ENCODE results near the gene NIPAL3.
"Not testable (repeated sequence)": the region's sequence is repeated elsewhere in the genome, so short reads cannot be mapped to it uniquely, and the experiment has no call there.

The NIPAL3 gene

DNA sequence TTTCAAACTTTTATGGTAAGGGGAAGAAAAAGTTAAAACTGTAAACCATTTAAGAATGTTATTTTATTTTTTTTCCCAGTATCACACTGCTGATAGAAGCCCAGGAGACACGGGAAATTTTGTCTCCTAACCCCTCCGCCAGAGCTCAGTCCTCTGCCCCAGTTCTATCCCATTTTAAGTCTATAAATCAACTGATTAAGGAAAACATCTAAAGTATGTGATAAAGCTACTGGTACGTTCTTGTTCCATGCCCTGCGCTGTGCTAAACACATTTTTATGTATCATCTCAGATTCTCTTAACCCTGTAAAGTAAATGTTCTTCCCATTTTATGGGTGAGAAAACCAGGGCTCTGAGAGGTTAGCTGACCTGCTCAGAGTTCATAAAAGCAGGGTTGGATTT is 34.7 kb downstream of the NIPAL3 start:
- Histone ChIP-seq H3K27ac (ENCODE audit: low read depth, low read length) (no peak overlapping the region), H3K9ac (ENCODE audit: low read length) (no peak overlapping the region), H3K9me3 (ENCODE audit: low read length) (no peaks in the 10 kb centered on the region), H3K36me3 (ENCODE audit: insufficient read depth, low read length) (peaks cover 33% of the 10 kb centered on the region), H3K4me3 (ENCODE audit: low read depth in 1 of 2, low read length in 2 of 2) (no peak overlapping the region), H3K27me3 (ENCODE audit: control insufficient read depth in 1 of 2, insufficient read depth in 2 of 2, low read length in 2 of 2) (no peaks in the 10 kb centered on the region), H3K4me1 (ENCODE audit: insufficient read depth, low read length) (no peaks in the 10 kb centered on the region)

GRCh38 chr1:24450857-24451397 is 35.3 kb downstream of the NIPAL3 start:
- Histone ChIP-seq H3K27ac (ENCODE audit: low read depth, low read length) (no peak overlapping the region), H3K4me3 (ENCODE audit: low read depth in 1 of 2, low read length in 2 of 2) (no peak overlapping the region), H3K27me3 (ENCODE audit: control insufficient read depth in 1 of 2, insufficient read depth in 2 of 2, low read length in 2 of 2) (no peaks in the 10 kb centered on the region), H3K4me1 (ENCODE audit: insufficient read depth, low read length) (no peaks in the 10 kb centered on the region), H3K9ac (ENCODE audit: low read length) (no peak overlapping the region), H3K9me3 (ENCODE audit: low read length) (no peaks in the 10 kb centered on the region), H3K36me3 (ENCODE audit: insufficient read depth, low read length) (peaks cover 33% of the 10 kb centered on the region)

GRCh38 chr1:24451746-24452145 is 36.1 kb downstream of the NIPAL3 start:
- Histone ChIP-seq H3K27ac (ENCODE audit: low read depth, low read length) (no peak overlapping the region), H3K4me1 (ENCODE audit: insufficient read depth, low read length) (no peaks in the 10 kb centered on the region), H3K27me3 (ENCODE audit: control insufficient read depth in 1 of 2, insufficient read depth in 2 of 2, low read length in 2 of 2) (no peaks in the 10 kb centered on the region), H3K36me3 (ENCODE audit: insufficient read depth, low read length) (peaks cover 29% of the 10 kb centered on the region), H3K9me3 (ENCODE audit: low read length) (no peaks in the 10 kb centered on the region), H3K4me3 (ENCODE audit: low read depth in 1 of 2, low read length in 2 of 2) (no peak overlapping the region), H3K9ac (ENCODE audit: low read length) (no peak overlapping the region)

- Histone ChIP-seq H3K4me1 (ENCODE audit: insufficient read depth, low read length) (no peaks in the 10 kb centered on the region), H3K36me3 (ENCODE audit: insufficient read depth, low read length) (peaks cover 34% of the 10 kb centered on the region), H3K27ac (ENCODE audit: low read depth, low read length) (no peak overlapping the region), H3K9me3 (ENCODE audit: low read length) (no peaks in the 10 kb centered on the region), H3K27me3 (ENCODE audit: control insufficient read depth in 1 of 2, insufficient read depth in 2 of 2, low read length in 2 of 2) (no peaks in the 10 kb centered on the region), H3K9ac (ENCODE audit: low read length) (no peak overlapping the region), H3K4me3 (ENCODE audit: low read depth in 1 of 2, low read length in 2 of 2) (no peak overlapping the region)
These were observed 37.4 kb downstream of the NIPAL3 start for GRCh38 chr1:24452922-24453485.

GRCh38 chr1:24454673-24455072 is 39.1 kb downstream of the NIPAL3 start:
- Histone ChIP-seq H3K27me3 (ENCODE audit: control insufficient read depth in 1 of 2, insufficient read depth in 2 of 2, low read length in 2 of 2) (no peaks in the 10 kb centered on the region), H3K27ac (ENCODE audit: low read depth, low read length) (no peak overlapping the region), H3K4me1 (ENCODE audit: insufficient read depth, low read length) (no peaks in the 10 kb centered on the region), H3K9ac (ENCODE audit: low read length) (no peak overlapping the region), H3K4me3 (ENCODE audit: low read depth in 1 of 2, low read length in 2 of 2) (no peak overlapping the region), H3K9me3 (ENCODE audit: low read length) (no peaks in the 10 kb centered on the region), H3K36me3 (ENCODE audit: insufficient read depth, low read length) (peaks cover 38% of the 10 kb centered on the region)

GRCh38 chr1:24455272-24455671 is 39.7 kb downstream of the NIPAL3 start:
- no peaks in the 10 kb centered on the region for H3K4me1 ChIP-seq (ENCODE audit: insufficient read depth, low read length)
- no peak overlapping the region for H3K9ac ChIP-seq (ENCODE audit: low read length)
- no peak overlapping the region for H3K4me3 ChIP-seq (ENCODE audit: low read depth in 1 of 2, low read length in 2 of 2)
- H3K27ac ChIP-seq (ENCODE audit: low read depth, low read length), result no peak overlapping the region
- no peaks in the 10 kb centered on the region for H3K27me3 ChIP-seq (ENCODE audit: control insufficient read depth in 1 of 2, insufficient read depth in 2 of 2, low read length in 2 of 2)
- H3K36me3 ChIP-seq (ENCODE audit: insufficient read depth, low read length), result peaks cover 36% of the 10 kb centered on the region
- H3K9me3 ChIP-seq (ENCODE audit: low read length), result no peaks in the 10 kb centered on the region

- no peaks in the 10 kb centered on the region for H3K27me3 ChIP-seq (ENCODE audit: control insufficient read depth in 1 of 2, insufficient read depth in 2 of 2, low read length in 2 of 2)
- peaks cover 34% of the 10 kb centered on the region for H3K36me3 ChIP-seq (ENCODE audit: insufficient read depth, low read length)
- H3K4me1 ChIP-seq (ENCODE audit: insufficient read depth, low read length), result no peaks in the 10 kb centered on the region
- H3K27ac ChIP-seq (ENCODE audit: low read depth, low read length), result no peak overlapping the region
- H3K4me3 ChIP-seq (ENCODE audit: low read depth in 1 of 2, low read length in 2 of 2), result no peak overlapping the region
- no peak overlapping the region for H3K9ac ChIP-seq (ENCODE audit: low read length)
- no peaks in the 10 kb centered on the region for H3K9me3 ChIP-seq (ENCODE audit: low read length)
These were observed 42.3 kb downstream of the NIPAL3 start for GRCh38 chr1:24457866-24458265.

GRCh38 chr1:24459551-24460266 is 44.1 kb downstream of the NIPAL3 start:
- no peak overlapping the region for H3K9ac ChIP-seq (ENCODE audit: low read length)
- H3K4me3 ChIP-seq (ENCODE audit: low read depth in 1 of 2, low read length in 2 of 2), result no peak overlapping the region
- H3K9me3 ChIP-seq (ENCODE audit: low read length), result no peaks in the 10 kb centered on the region
- no peak overlapping the region for H3K27ac ChIP-seq (ENCODE audit: low read depth, low read length)
- no peaks in the 10 kb centered on the region for H3K27me3 ChIP-seq (ENCODE audit: control insufficient read depth in 1 of 2, insufficient read depth in 2 of 2, low read length in 2 of 2)
- no peaks in the 10 kb centered on the region for H3K4me1 ChIP-seq (ENCODE audit: insufficient read depth, low read length)
- peaks cover 33% of the 10 kb centered on the region for H3K36me3 ChIP-seq (ENCODE audit: insufficient read depth, low read length)

GRCh38 chr1:24462128-24462527 is 46.5 kb downstream of the NIPAL3 start:
- H3K4me1 ChIP-seq (ENCODE audit: insufficient read depth, low read length); H3K27ac ChIP-seq (ENCODE audit: low read depth, low read length); H3K4me3 ChIP-seq (ENCODE audit: low read depth in 1 of 2, low read length in 2 of 2); H3K9ac ChIP-seq (ENCODE audit: low read length); H3K9me3 ChIP-seq (ENCODE audit: low read length); H3K27me3 ChIP-seq (ENCODE audit: control insufficient read depth in 1 of 2, insufficient read depth in 2 of 2, low read length in 2 of 2): not testable (repeated sequence)
- peaks cover 29% of the 10 kb centered on the region for H3K36me3 ChIP-seq (ENCODE audit: insufficient read depth, low read length)

DNA sequence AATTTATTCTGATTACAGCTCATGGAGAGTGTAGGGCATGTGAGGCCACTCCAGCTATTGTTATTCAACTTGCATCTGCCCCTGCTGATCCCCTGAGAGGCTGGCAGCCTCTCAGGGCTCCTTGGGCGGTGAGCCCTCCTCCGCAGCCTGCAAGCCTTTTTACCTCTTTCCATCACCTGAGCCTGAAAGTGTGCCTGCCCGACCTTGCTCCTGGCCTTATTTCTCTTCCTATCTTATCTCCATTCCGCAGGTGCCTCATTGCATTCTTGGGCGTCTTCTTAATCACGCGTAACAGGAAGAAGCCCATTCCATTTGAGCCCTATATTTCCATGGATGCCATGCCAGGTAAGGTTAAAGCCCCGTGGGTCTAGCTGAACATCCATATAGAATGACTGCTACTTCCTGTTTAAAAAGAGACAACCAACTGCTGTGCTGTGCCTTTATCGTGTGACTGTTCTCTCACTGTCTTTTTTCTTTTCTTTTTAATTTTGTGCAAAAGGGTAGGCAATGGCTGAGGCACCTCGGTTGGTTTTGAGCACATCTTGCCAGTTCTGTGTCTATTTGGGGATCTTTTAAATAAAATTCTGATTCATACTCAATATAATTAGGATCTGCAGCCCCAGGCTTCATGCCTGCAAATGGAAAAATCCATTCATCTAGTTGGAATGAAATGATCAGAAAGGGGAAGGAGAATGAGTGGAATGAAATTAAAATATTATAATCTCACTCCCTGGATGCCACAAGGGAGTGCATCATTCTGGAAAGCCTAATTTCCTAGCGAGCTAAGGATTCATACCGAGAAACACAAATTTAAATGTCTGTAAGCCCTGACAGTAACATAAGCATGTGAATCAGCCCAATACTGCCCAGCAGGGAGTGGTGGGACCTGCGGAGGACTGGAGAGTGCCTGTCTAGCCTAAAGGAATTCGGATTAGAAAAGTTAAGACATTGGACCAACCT is 48.5 kb downstream of the NIPAL3 start:
- H3K27me3 ChIP-seq (ENCODE audit: control insufficient read depth in 1 of 2, insufficient read depth in 2 of 2, low read length in 2 of 2), result no peaks in the 10 kb centered on the region
- H3K4me1 ChIP-seq (ENCODE audit: insufficient read depth, low read length), result no peaks in the 10 kb centered on the region
- peaks cover 20% of the 10 kb centered on the region for H3K36me3 ChIP-seq (ENCODE audit: insufficient read depth, low read length)
- no peak overlapping the region for H3K9ac ChIP-seq (ENCODE audit: low read length)
- no peak overlapping the region for H3K4me3 ChIP-seq (ENCODE audit: low read depth in 1 of 2, low read length in 2 of 2)
- H3K27ac ChIP-seq (ENCODE audit: low read depth, low read length), result no peak overlapping the region
- H3K9me3 ChIP-seq (ENCODE audit: low read length), result no peaks in the 10 kb centered on the region

DNA sequence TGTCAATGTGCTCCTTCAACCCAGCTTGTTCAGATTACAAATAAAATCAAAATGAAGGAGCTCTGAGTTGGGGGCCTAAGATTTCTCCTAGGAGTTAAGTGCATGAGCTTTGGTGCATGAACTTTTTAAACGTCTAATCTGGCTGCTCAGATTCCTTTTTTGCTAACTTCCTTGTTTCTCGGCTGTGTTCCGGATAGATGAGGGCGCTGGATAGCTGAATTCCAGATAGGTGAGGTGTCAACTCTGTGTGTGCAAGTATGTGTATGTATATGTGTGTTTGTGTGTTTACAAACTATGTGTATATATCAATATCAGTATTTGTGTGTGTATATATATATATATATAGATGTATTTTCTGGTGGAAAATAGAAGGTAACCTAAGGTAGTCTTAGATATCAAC is 49.5 kb downstream of the NIPAL3 start:
- H3K9me3 ChIP-seq (ENCODE audit: low read length), result no peaks in the 10 kb centered on the region
- H3K4me1 ChIP-seq (ENCODE audit: insufficient read depth, low read length), result no peaks in the 10 kb centered on the region
- H3K4me3 ChIP-seq (ENCODE audit: low read depth in 1 of 2, low read length in 2 of 2), result no peak overlapping the region
- H3K9ac ChIP-seq (ENCODE audit: low read length), result no peak overlapping the region
- no peak overlapping the region for H3K27ac ChIP-seq (ENCODE audit: low read depth, low read length)
- H3K36me3 ChIP-seq (ENCODE audit: insufficient read depth, low read length), result peaks cover 11% of the 10 kb centered on the region
- no peaks in the 10 kb centered on the region for H3K27me3 ChIP-seq (ENCODE audit: control insufficient read depth in 1 of 2, insufficient read depth in 2 of 2, low read length in 2 of 2)

Measured in muscle layer of colon (tissue), 2 donors.